ENCODE measurements around the gene RPL10.

RPL10 gene

GRCh38 chrX:154397888-154398667 lies at the start of gene RPL10:
Gene RPL10, plus strand, starts transcription at chrX:154398377. Its CDS starts 143 bp downstream, at chrX:154398520.
- H3K27me3 Mint-ChIP-seq (ENCODE audit: low read depth, poor library complexity) = peaks cover 7% of the 10 kb centered on the region
- no peak for TF ChIP-seq CTCF (IDR thresholded peaks at IDR 0.05)
- peaks cover 21% of the 10 kb centered on the region for H3K36me3 Mint-ChIP-seq (ENCODE audit: low read depth)
- H3K27ac Mint-ChIP-seq = peak within 1 kb of the TSS; percentile 99
- peaks cover 19% of the 10 kb centered on the region for H3K4me1 Mint-ChIP-seq
- H3K9me3 Mint-ChIP-seq = peaks cover 46% of the 10 kb centered on the region
- peak; percentile 84 for DNase-seq
- peak within 1 kb of the TSS; percentile 98 for H3K4me3 Mint-ChIP-seq

GRCh38 chrX:154348646-154349358 lies 49.4 kb upstream of the RPL10 start:
- no peaks in the 10 kb centered on the region for H3K27me3 Mint-ChIP-seq (ENCODE audit: low read depth, poor library complexity)
- peaks cover 15% of the 10 kb centered on the region for H3K9me3 Mint-ChIP-seq
- DNase-seq = no peak
- H3K4me3 Mint-ChIP-seq = no peak overlapping the region
- peak overlapping the region; percentile 82 for H3K27ac Mint-ChIP-seq
- H3K4me1 Mint-ChIP-seq = peaks cover 5% of the 10 kb centered on the region
- H3K36me3 Mint-ChIP-seq (ENCODE audit: low read depth) = peaks cover 12% of the 10 kb centered on the region
- no peak for TF ChIP-seq CTCF (IDR thresholded peaks at IDR 0.05)

DNA sequence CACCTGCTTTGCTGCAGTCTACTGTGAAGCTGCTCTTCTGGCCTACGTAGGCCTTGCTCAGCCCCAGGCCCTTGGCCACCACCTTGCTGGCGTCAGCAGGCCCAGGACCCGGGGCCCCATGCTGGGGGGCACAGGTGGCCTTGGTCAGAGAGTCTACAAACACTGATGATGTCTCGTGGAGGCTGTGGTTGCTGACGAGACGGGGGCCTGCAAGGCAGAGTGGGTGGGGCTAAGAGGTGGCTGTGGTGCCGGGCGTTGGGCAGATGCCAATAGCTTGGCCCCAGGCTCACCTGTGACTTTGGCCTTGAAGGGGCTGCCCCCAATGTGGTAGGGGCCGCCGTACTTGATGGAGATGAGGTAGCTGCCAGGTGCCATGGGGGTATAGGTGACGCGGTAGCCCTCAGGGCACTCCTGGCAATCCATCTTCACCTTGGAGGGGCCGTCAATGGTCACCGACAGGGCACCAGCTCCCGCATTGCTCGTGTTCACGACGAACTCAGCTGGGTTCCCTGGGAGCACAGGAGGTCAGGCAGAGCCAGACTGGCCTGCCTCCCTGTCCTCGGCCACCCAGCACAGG lies 48.7 kb upstream of the RPL10 start:
- H3K4me1 Mint-ChIP-seq = peaks cover 5% of the 10 kb centered on the region
- H3K4me3 Mint-ChIP-seq = no peak overlapping the region
- DNase-seq = no peak
- H3K9me3 Mint-ChIP-seq = peaks cover 15% of the 10 kb centered on the region
- H3K27me3 Mint-ChIP-seq (ENCODE audit: low read depth, poor library complexity) = no peaks in the 10 kb centered on the region
- H3K36me3 Mint-ChIP-seq (ENCODE audit: low read depth) = peaks cover 12% of the 10 kb centered on the region
- TF ChIP-seq CTCF (IDR thresholded peaks at IDR 0.05) = no peak
- H3K27ac Mint-ChIP-seq = no peak overlapping the region

DNA sequence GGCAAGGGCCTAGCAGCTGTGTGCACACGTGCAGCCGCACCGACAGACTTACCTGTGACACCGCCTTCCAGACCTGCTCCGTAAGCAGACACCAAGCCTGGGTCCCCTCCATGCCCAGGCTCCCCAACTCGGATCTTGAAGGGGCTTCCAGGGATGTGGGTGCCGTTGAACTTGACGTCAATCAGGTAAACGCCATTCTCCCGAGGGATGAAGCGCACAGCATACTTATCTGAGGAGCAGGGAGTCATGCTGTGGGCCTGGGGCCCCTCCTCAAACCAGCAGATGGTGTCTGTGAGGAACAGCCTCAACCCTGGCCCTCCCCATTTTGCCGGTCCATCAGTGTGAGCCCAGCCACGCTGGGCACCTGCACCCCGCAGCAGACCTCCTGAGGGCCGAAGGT lies 48.2 kb upstream of the RPL10 start:
- H3K9me3 Mint-ChIP-seq = peaks cover 15% of the 10 kb centered on the region
- peaks cover 5% of the 10 kb centered on the region for H3K4me1 Mint-ChIP-seq
- no peak overlapping the region for H3K27ac Mint-ChIP-seq
- no peak for TF ChIP-seq CTCF (IDR thresholded peaks at IDR 0.05)
- H3K27me3 Mint-ChIP-seq (ENCODE audit: low read depth, poor library complexity) = no peaks in the 10 kb centered on the region
- DNase-seq = no peak
- H3K36me3 Mint-ChIP-seq (ENCODE audit: low read depth) = peaks cover 12% of the 10 kb centered on the region
- H3K4me3 Mint-ChIP-seq = no peak overlapping the region

- DNase-seq = no peak
- Mint-ChIP-seq H3K36me3 (ENCODE audit: low read depth) (peaks cover 12% of the 10 kb centered on the region), H3K4me3 (no peak overlapping the region), H3K27me3 (ENCODE audit: low read depth, poor library complexity) (no peaks in the 10 kb centered on the region), H3K9me3 (peaks cover 15% of the 10 kb centered on the region), H3K27ac (no peak overlapping the region), H3K4me1 (peaks cover 5% of the 10 kb centered on the region)
- no peak for TF ChIP-seq CTCF (IDR thresholded peaks at IDR 0.05)
These were observed 47.6 kb upstream of the RPL10 start for GRCh38 chrX:154350429-154351182.

Measured in nephron progenitor cell (in vitro differentiated cells).